MM.1S (cell line): ENCODE results near the gene PPP1R14C.

Source experiments
- EZH2 ChIP-seq: fragments of 300-600 bp; sonication (generic); optimal IDR thresholded peaks from 2 replicates; pipeline ENCODE3; 2017; ENCODE audit warnings: low read depth, mild to moderate bottlenecking, antibody characterized with exemption, low read length, mixed read lengths
- EZH2phosphoT487 ChIP-seq: fragments of 300-600 bp; sonication (generic); IDR thresholded peaks from 2 replicates; pipeline ENCODE4 v1.6.1; 2018; ENCODE audit warnings: antibody characterized with exemption, low read length
- TF ChIP-seq, protein P1 (sequence below): fragments of 300-600 bp; sonication (generic); IDR thresholded peaks from 2 replicates; pipeline ENCODE4 v1.5.1; 2016; ENCODE audit warnings: antibody characterized with exemption, low read length, mixed read lengths

DNA sequence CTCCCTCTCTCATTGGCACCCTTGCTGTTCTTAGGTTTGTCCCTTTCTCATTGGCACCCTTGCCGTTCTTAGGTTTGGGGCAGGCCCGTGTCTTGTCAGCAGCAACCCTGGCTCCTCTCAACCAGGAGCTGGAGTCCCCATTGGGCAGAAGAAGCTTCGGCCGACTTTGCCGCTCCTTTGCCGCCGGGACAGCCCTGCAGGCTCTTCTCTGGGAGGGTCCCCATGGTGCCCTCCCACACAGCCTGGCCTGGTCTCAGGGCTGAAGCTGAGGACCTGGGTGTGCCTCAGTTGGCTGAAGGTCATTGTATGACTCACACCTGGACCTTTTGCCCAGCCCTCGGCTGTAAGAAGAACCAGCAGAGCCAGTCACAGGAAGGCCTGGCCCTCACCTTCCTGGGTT, 59.6 kb downstream of the PPP1R14C start:
- TF ChIP-seq, protein P1, sequence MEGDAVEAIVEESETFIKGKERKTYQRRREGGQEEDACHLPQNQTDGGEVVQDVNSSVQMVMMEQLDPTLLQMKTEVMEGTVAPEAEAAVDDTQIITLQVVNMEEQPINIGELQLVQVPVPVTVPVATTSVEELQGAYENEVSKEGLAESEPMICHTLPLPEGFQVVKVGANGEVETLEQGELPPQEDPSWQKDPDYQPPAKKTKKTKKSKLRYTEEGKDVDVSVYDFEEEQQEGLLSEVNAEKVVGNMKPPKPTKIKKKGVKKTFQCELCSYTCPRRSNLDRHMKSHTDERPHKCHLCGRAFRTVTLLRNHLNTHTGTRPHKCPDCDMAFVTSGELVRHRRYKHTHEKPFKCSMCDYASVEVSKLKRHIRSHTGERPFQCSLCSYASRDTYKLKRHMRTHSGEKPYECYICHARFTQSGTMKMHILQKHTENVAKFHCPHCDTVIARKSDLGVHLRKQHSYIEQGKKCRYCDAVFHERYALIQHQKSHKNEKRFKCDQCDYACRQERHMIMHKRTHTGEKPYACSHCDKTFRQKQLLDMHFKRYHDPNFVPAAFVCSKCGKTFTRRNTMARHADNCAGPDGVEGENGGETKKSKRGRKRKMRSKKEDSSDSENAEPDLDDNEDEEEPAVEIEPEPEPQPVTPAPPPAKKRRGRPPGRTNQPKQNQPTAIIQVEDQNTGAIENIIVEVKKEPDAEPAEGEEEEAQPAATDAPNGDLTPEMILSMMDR: no peak
- TF ChIP-seq EZH2phosphoT487 (no peak), EZH2 (no peak)
